ENCODE data around the gene MBNL1.

The MBNL1 gene

DNA sequence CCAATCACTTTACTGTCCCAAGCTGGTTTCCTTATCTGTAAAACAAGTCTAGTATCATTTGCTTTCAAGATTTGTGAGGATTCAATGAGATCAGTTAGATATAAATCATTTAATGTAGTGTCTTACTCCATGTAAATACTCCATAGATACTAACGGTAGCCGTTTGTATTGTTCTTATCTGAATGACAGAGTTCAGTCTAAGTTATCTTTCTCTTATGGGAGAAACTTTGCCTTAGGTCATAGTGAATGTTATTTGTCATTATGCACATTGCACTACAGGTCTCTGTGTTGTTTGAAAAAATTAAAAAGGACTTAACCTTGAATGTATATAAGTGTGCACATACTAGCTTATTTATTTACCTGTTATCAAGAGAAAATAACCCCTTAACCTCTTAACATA, 44.7 kb downstream of the MBNL1 start:
- TF ChIP-seq CTCF (IDR thresholded peaks at IDR 0.05; ENCODE audit: low read depth, low read length), result no peak
- no peak overlapping the region for H3K4me3 ChIP-seq (ENCODE audit: low read depth, low read length)

DNA sequence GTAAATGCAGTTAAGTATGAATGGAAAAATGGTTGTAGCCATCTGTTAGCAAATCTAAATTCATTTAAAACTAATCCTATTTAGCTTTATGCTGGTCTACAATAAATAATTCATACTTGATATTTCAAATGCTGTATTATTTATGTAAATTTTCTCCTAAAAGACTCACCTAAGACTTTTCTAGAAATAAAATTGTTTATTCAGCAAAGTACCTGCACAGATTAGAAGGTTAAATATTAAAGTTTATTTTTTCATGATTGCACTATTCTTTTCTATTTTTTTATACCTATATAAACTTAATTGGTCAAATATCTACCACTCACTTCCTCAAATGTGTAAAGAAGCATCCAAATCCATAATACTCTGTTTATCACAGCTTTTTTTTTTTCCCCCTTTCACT, 45.2 kb downstream of the MBNL1 start:
- no peak for TF ChIP-seq CTCF (IDR thresholded peaks at IDR 0.05; ENCODE audit: low read depth, low read length)
- H3K4me3 ChIP-seq (ENCODE audit: low read depth, low read length), result no peak overlapping the region

GRCh38 chr3:152314677-152315353, 46.1 kb downstream of the MBNL1 start:
- no peak for TF ChIP-seq CTCF (IDR thresholded peaks at IDR 0.05; ENCODE audit: low read depth, low read length)
- H3K4me3 ChIP-seq (ENCODE audit: low read depth, low read length), result no peak overlapping the region

GRCh38 chr3:152315623-152316022, 46.9 kb downstream of the MBNL1 start:
- TF ChIP-seq CTCF (IDR thresholded peaks at IDR 0.05; ENCODE audit: low read depth, low read length), result no peak
- no peak overlapping the region for H3K4me3 ChIP-seq (ENCODE audit: low read depth, low read length)

- no peak for TF ChIP-seq CTCF (IDR thresholded peaks at IDR 0.05; ENCODE audit: low read depth, low read length)
Observed at GRCh38 chr3:152316318-152316717, 47.6 kb downstream of the MBNL1 start.

DNA sequence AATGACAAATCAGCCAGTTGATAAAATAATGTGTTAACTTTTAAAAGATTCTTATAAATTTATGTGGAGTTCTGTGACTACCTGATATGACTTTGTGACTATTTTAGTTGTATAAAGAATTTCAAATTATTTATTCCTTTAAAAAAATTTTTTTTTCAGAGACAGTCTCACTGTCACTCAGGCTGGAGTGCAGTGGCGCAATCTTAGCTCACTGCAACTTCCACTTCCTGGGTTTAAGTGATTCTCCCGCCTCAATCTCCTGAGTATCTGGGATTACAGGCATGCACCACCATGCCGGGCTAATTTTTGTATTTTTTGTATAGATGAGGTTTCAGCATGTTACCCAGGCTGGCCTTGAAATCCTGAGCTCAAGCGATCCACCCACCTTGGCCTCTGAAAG, 48.5 kb downstream of the MBNL1 start:
- TF ChIP-seq CTCF (IDR thresholded peaks at IDR 0.05; ENCODE audit: low read depth, low read length), result no peak
- H3K4me3 ChIP-seq (ENCODE audit: low read depth, low read length), result no peak overlapping the region

More at GRCh38 chr3:152316318-152316717, 47.6 kb downstream of the MBNL1 start:
- no peak overlapping the region for H3K4me3 ChIP-seq (ENCODE audit: low read depth, low read length)

- TF ChIP-seq CTCF (IDR thresholded peaks at IDR 0.05; ENCODE audit: low read depth, low read length), result no peak
- no peak overlapping the region for H3K4me3 ChIP-seq (ENCODE audit: low read depth, low read length)
Observed at GRCh38 chr3:152317956-152318355, 49.2 kb downstream of the MBNL1 start.

Data from WI38 (cell line).